Keratinocyte (primary cell): ENCODE results near the gene TVP23C.

Experiments used
- CTCF ChIP-seq, 3 experiments: IDR thresholded peaks in 1 of 3; conservative IDR thresholded peaks in 1 of 3; optimal IDR thresholded peaks in 1 of 3; 2 replicates in 2 of 3; 3 replicates in 1 of 3; pipeline versions ENCODE3 to v1.5.1; 2011; ENCODE audit warnings: low read length in 3 of 3, mild to moderate bottlenecking in 3 of 3, moderate library complexity in 2 of 3, control low read depth in 1 of 3, inconsistent platforms in 1 of 3; ENCODE audit not compliant: insufficient read depth in 2 of 3; ENCODE audit errors: extremely low read depth in 1 of 3
- EZH2 ChIP-seq: IDR thresholded peaks from one replicate; pipeline ENCODE4 v1.6.1; 2012; ENCODE audit warnings: inconsistent platforms, mild to moderate bottlenecking, low read length, moderate library complexity

- no peak for TF ChIP-seq CTCF (optimal IDR thresholded peaks at IDR 0.05 in 1 of 3, IDR thresholded peaks at IDR 0.05 in 1 of 3, conservative IDR thresholded peaks at IDR 0.05 in 1 of 3; ENCODE audit: extremely low read depth in 1 of 3, insufficient read depth in 2 of 3, low read length in 3 of 3)
- TF ChIP-seq EZH2, result no peak
Observed at GRCh38 chr17:15490634-15491261, 72.5 kb downstream of the TVP23C start.
